HG02763 (cell line): ENCODE measurements around the gene IFNA8.
"Not testable (repeated sequence)": the region's sequence is repeated elsewhere in the genome, so short reads cannot be mapped to it uniquely, and the experiment has no call there.

ENCODE experiments used
- ATAC-seq: cut with Tn5 transposase; IDR thresholded peaks from one replicate; pipeline ENCODE4 v1.9.1; 2021; ENCODE audit warnings: mild to moderate bottlenecking, moderate library complexity; ENCODE audit not compliant: unreplicated experiment

IFNA8 gene

GRCh38 chr9:21415493-21416267 lies 6.8 kb downstream of the IFNA8 start:
- no peak for ATAC-seq

GRCh38 chr9:21428235-21428634 lies 19.3 kb downstream of the IFNA8 start:
- no peak for ATAC-seq

GRCh38 chr9:21429191-21429590 lies 20.3 kb downstream of the IFNA8 start:
- no peak for ATAC-seq

GRCh38 chr9:21432672-21433425 lies 23.9 kb downstream of the IFNA8 start:
- ATAC-seq = no peak

- no peak for ATAC-seq
Observed at GRCh38 chr9:21434202-21435014, 25.5 kb downstream of the IFNA8 start.

GRCh38 chr9:21435015-21435383 lies 26.1 kb downstream of the IFNA8 start:
- not testable (repeated sequence) for ATAC-seq

- no peak for ATAC-seq
Observed at GRCh38 chr9:21440139-21440538, 31.2 kb downstream of the IFNA8 start, which contains the start of gene IFNA1. Gene IFNA1 (plus strand): TSS chr9:21440439. CDS start chr9:21440508, 69 bp downstream.

- peak; percentile 81 for ATAC-seq
Observed at GRCh38 chr9:21443849-21444625, 35.1 kb downstream of the IFNA8 start.

GRCh38 chr9:21449312-21449711 lies 40.4 kb downstream of the IFNA8 start:
- not testable (repeated sequence) for ATAC-seq

- ATAC-seq = no peak
Observed at GRCh38 chr9:21450733-21451394, 41.9 kb downstream of the IFNA8 start.

GRCh38 chr9:21452681-21453080 lies 43.8 kb downstream of the IFNA8 start:
- ATAC-seq = no peak

- ATAC-seq = no peak
Observed at GRCh38 chr9:21454149-21454548, 45.2 kb downstream of the IFNA8 start.

GRCh38 chr9:21455320-21455719 lies 46.4 kb downstream of the IFNA8 start:
- peak; percentile 67 for ATAC-seq
